ENCODE measurements around the gene PLEKHG3. TPM values are rescaled to one million over a fixed set of nuclear protein-coding genes. Genes with fewer than 3 reads are reported as not detected.

PLEKHG3 gene
- total and polyA plus RNA-seq, 4 donors = 8.4 to 21.3 (median 14.6) TPM

- DNase-seq (ENCODE audit: low spot score) = no peak
- Histone ChIP-seq H3K4me1 (ENCODE audit: control insufficient read depth in 4 of 4, insufficient read depth in 4 of 4, low read length in 3 of 4) (peaks cover 13 to 62% (median 45%) of the 10 kb centered on the region in 4 donors), H3K27me3 (ENCODE audit: control insufficient read depth in 4 of 4, insufficient read depth in 4 of 4, low read length in 3 of 4) (no peaks in the 10 kb centered on the region), H3K9ac (ENCODE audit: low read depth in 1 of 2, low read length in 2 of 2) (no peak overlapping the region), H3K36me3 (ENCODE audit: control insufficient read depth in 4 of 4, insufficient read depth in 3 of 4, low read depth in 1 of 4, low read length in 3 of 4) (no peaks in the 10 kb centered on the region), H3K27ac (ENCODE audit: low read depth in 1 of 2, low read length in 2 of 2) (peak overlapping the region; percentile 48 to 51), H3K9me3 (ENCODE audit: control insufficient read depth in 4 of 4, low read length in 3 of 4) (peaks cover 0 to 4% (median 0%) of the 10 kb centered on the region in 4 donors), H3K4me3 (ENCODE audit: low read depth in 1 of 3, low read length in 3 of 3) (no peak overlapping the region)
- 16% methylated on average over 6 of the region's 6 CpGs for WGBS
- TF ChIP-seq REST (IDR thresholded peaks at IDR 0.05) = no peak
- no peak for TF ChIP-seq ATF3 (IDR thresholded peaks at IDR 0.05)
- no peak for TF ChIP-seq JUND (IDR thresholded peaks at IDR 0.05)
- peak in 1 of 2 donors; percentile 30 for TF ChIP-seq HNF4A (conservative IDR thresholded peaks at IDR 0.05)
- TF ChIP-seq FOXA2 (IDR thresholded peaks at IDR 0.05) = no peak
- no peak for TF ChIP-seq TAF1 (conservative IDR thresholded peaks at IDR 0.05)
- TF ChIP-seq RXRA (IDR thresholded peaks at IDR 0.05) = peak in 1 of 2 donors; percentile 19
- no peak for TF ChIP-seq MAX (IDR thresholded peaks at IDR 0.05)
- no peak for TF ChIP-seq YY1 (IDR thresholded peaks at IDR 0.05)
Measured at GRCh38 chr14:64717870-64718269, 13.6 kb downstream of the PLEKHG3 start.

- H3K4me1 ChIP-seq (ENCODE audit: control insufficient read depth in 4 of 4, insufficient read depth in 4 of 4, low read length in 3 of 4) = peaks cover 13 to 62% (median 46%) of the 10 kb centered on the region in 4 donors
- no peak overlapping the region for H3K9ac ChIP-seq (ENCODE audit: low read depth in 1 of 2, low read length in 2 of 2)
- H3K27me3 ChIP-seq (ENCODE audit: control insufficient read depth in 4 of 4, insufficient read depth in 4 of 4, low read length in 3 of 4) = no peaks in the 10 kb centered on the region
- WGBS = 87% methylated on average over 7 of the region's 7 CpGs
- H3K27ac ChIP-seq (ENCODE audit: low read depth in 1 of 2, low read length in 2 of 2) = no peak overlapping the region
- DNase-seq (ENCODE audit: low spot score) = no peak
- H3K4me3 ChIP-seq (ENCODE audit: low read depth in 1 of 3, low read length in 3 of 3) = no peak overlapping the region
- no peaks in the 10 kb centered on the region for H3K9me3 ChIP-seq (ENCODE audit: control insufficient read depth in 4 of 4, low read length in 3 of 4)
- no peaks in the 10 kb centered on the region for H3K36me3 ChIP-seq (ENCODE audit: control insufficient read depth in 4 of 4, insufficient read depth in 3 of 4, low read depth in 1 of 4, low read length in 3 of 4)
- TF ChIP-seq NR2F2 (IDR thresholded peaks at IDR 0.05) (peak; percentile 37), RXRA (IDR thresholded peaks at IDR 0.05) (no peak)
Measured at GRCh38 chr14:64718762-64719161, 14.5 kb downstream of the PLEKHG3 start.

- no peak overlapping the region for H3K9ac ChIP-seq (ENCODE audit: low read depth in 1 of 2, low read length in 2 of 2)
- H3K27ac ChIP-seq (ENCODE audit: low read depth in 1 of 2, low read length in 2 of 2) = peak overlapping the region; percentile 23 to 75
- no peak for DNase-seq (ENCODE audit: low spot score)
- peaks cover 13 to 67% (median 50%) of the 10 kb centered on the region in 4 donors for H3K4me1 ChIP-seq (ENCODE audit: control insufficient read depth in 4 of 4, insufficient read depth in 4 of 4, low read length in 3 of 4)
- H3K9me3 ChIP-seq (ENCODE audit: control insufficient read depth in 4 of 4, low read length in 3 of 4) = no peaks in the 10 kb centered on the region
- H3K36me3 ChIP-seq (ENCODE audit: control insufficient read depth in 4 of 4, insufficient read depth in 3 of 4, low read depth in 1 of 4, low read length in 3 of 4) = no peaks in the 10 kb centered on the region
- no peaks in the 10 kb centered on the region for H3K27me3 ChIP-seq (ENCODE audit: control insufficient read depth in 4 of 4, insufficient read depth in 4 of 4, low read length in 3 of 4)
- WGBS = 77% methylated on average over 7 of the region's 7 CpGs
- H3K4me3 ChIP-seq (ENCODE audit: low read depth in 1 of 3, low read length in 3 of 3) = no peak overlapping the region
- no peak for TF ChIP-seq EGR1 (IDR thresholded peaks at IDR 0.05; ENCODE audit: low read depth in 2 of 2)
- no peak for TF ChIP-seq GABPA (IDR thresholded peaks at IDR 0.05 in 1 of 2, conservative IDR thresholded peaks at IDR 0.05 in 1 of 2)
- no peak for TF ChIP-seq ZBTB33 (IDR thresholded peaks at IDR 0.05)
- TF ChIP-seq YY1 (IDR thresholded peaks at IDR 0.05) = no peak
- no peak for TF ChIP-seq JUND (IDR thresholded peaks at IDR 0.05)
- no peak for TF ChIP-seq TAF1 (conservative IDR thresholded peaks at IDR 0.05)
- TF ChIP-seq FOXA2 (IDR thresholded peaks at IDR 0.05) = no peak
- no peak for TF ChIP-seq CTCF (IDR thresholded peaks at IDR 0.05; ENCODE audit: low read depth, low read length, missing input control)
- no peak for TF ChIP-seq FOXA1 (IDR thresholded peaks at IDR 0.05)
- no peak for TF ChIP-seq REST (IDR thresholded peaks at IDR 0.05)
- TF ChIP-seq RAD21 (IDR thresholded peaks at IDR 0.05) = no peak
- no peak for TF ChIP-seq SP1 (IDR thresholded peaks at IDR 0.05)
Measured at GRCh38 chr14:64719601-64720000, 15.4 kb downstream of the PLEKHG3 start.

All from liver (tissue), 9 donors.